Heart right ventricle (tissue), 16 donors: ENCODE measurements around the gene FAM20A. TPM values are rescaled to one million over a fixed set of nuclear protein-coding genes. Genes with fewer than 3 reads are reported as not detected.

Experiments used
- ATAC-seq, 8 donors: fragments of 200-7000 bp; cut with Tn5 transposase; one replicate each; pipeline ENCODE4 v1.9.1; 2020; ENCODE audit warnings: mild to moderate bottlenecking in 8 of 8, moderate library complexity in 8 of 8, moderate number of reproducible peaks in 1 of 8
- DNase-seq, 2 donors: peaks; one replicate each; pipeline ENCODE4 v3.0.0-alpha.2; 2020
- H3K27ac ChIP-seq, 10 donors: fragments of 200-600 bp; sonication (generic) in 2 of 10; one replicate each; pipeline versions ENCODE4 v1.5.0 to v1.8.0; 2020 to 2022; ENCODE audit warnings: mild to moderate bottlenecking in 3 of 10
- H3K27me3 ChIP-seq, 7 donors: fragments of 200-600 bp; one replicate each; pipeline ENCODE4 v1.8.0; 2021 to 2022; ENCODE audit warnings: mild to moderate bottlenecking in 2 of 7
- H3K36me3 ChIP-seq, 9 donors: fragments of 200-600 bp; sonication (generic) in 1 of 9; one replicate each; pipeline versions ENCODE4 v1.5.0 to v1.8.0; 2020 to 2022; ENCODE audit warnings: mild to moderate bottlenecking in 2 of 9
- H3K4me1 ChIP-seq, 9 donors: fragments of 200-600 bp; sonication (generic) in 1 of 9; one replicate each; pipeline versions ENCODE4 v1.5.0 to v1.8.0; 2020 to 2022; ENCODE audit warnings: mild to moderate bottlenecking in 4 of 9
- H3K4me3 ChIP-seq, 10 donors: fragments of 200-600 bp; sonication (generic) in 2 of 10; one replicate each; pipeline versions ENCODE4 v1.5.0 to v1.8.0; 2020 to 2022; ENCODE audit warnings: mild to moderate bottlenecking in 7 of 10, moderate library complexity in 2 of 10
- H3K9me3 ChIP-seq, 11 donors: fragments of 200-600 bp in 10 of 11; sonication (generic) in 2 of 11; one replicate each; pipeline versions ENCODE4 v1.5.0 to v1.8.0; 2013 to 2022; ENCODE audit warnings: mild to moderate bottlenecking in 2 of 11, control low read depth in 1 of 11, moderate library complexity in 1 of 11
- CTCF ChIP-seq, 9 donors: fragments of 200-600 bp; sonication (generic) in 2 of 9; IDR thresholded peaks; one replicate each; pipeline versions ENCODE4 v1.5.0 to v1.8.0; 2021 to 2022; ENCODE audit warnings: antibody characterized with exemption in 9 of 9, mild to moderate bottlenecking in 5 of 9, moderate library complexity in 1 of 9
- WGBS, 2 donors: extraction: QIAGEN DNeasy Blood & Tissue Kit; methylation state at CpG; one replicate each; pipeline ENCODE4 v1.1.7; 2013; ENCODE audit warnings: inconsistent platforms in 1 of 2; 5-methylcytosine and 5-hydroxymethylcytosine counted together
- intact Hi-C, 10 donors: fragments of 100-400 bp; cut with DNase I; formaldehyde crosslinking; loops; one replicate each; pipeline versions ENCODE4 v1.11.1 to v1.14.2; 2022
- polyA plus RNA-seq, 2 donors: library from polyadenylated mRNA; stranded (reverse); fragments of 200-250 nt; gene quantifications; one replicate each; pipeline ENCODE4 v1.2.3, GENCODE V29; 2013
- total RNA-seq, 10 donors: library from RNA; stranded (reverse); fragmentation: NEBNext Ultra II Directional in 3 of 10; extraction: Animal tissue kit (Norgen Biotek cat#: 25700) in 3 of 10; gene quantifications; one replicate each; pipeline versions ENCODE4 v1.2.1 to v1.2.4, GENCODE V29; 2021 to 2023
- donor health status: Arrhythmogenic right ventricular cardiomyopathy.
- donor health status: ischemic (EF 13 %, LVEDD 7.1; RV severe dilation, severe dysfunction).
- donor health status: healthy with polysubstance abuse.
- donor health status: DM: no; HTN: yes; CAD: no.
- donor health status: DM: no; HTN: no; CAD: no.
- donor health status: ischemic (EF 25% LVEDD 6.9; RV normal size, moderate dysfunction).
- donor health status: ischemic (EF 25% LVEDD 5.7; RV mildly dilated, moderate dysfunction).
- donor health status: healthy.
- donor health status: DM: yes; HTN: yes; CAD: no.
- donor health status: Ischemic cardiomyopathy.
- donor health status: ischemic (EF 35%, LVEDD 5.7; RV mildly dilated, moderate dysfunction).
- donor health status: nonischemic (EF 11% LVEDD 7.7; RV severe dilation, severe dysfunction).
- donor health status: DM: yes; HTN: yes; CAD: no.
- donor health status: PGD.
- donor health status: ischemic (EF 29% LVEDD 5.4; RV normal size, mild dysfunction).
- donor health status: nonischemic (EF 23%, LVEDD 6.1; RV moderate dilation, normal function).

The FAM20A gene
- total and polyA plus RNA-seq, 12 donors: 3.1 to 18.1 (median 7.7) TPM

- DNase-seq (no peak), ATAC-seq (no peak)
- Histone ChIP-seq H3K9me3 (no peaks in the 10 kb centered on the region), H3K27me3 (no peaks in the 10 kb centered on the region), H3K36me3 (peaks cover 0 to 69% (median 20%) of the 10 kb centered on the region in 9 donors), H3K4me1 (peaks cover 0 to 83% (median 61%) of the 10 kb centered on the region in 9 donors), H3K4me3 (peak overlapping the region in 2 of 10 donors; percentile 2 to 79), H3K27ac (peak overlapping the region in 3 of 10 donors; percentile 15 to 99 (median 23))
- no peak for TF ChIP-seq CTCF (IDR thresholded peaks at IDR 0.05)
- 46 to 60% methylated on average over 1 of the region's 1 CpG for WGBS, 2 donors
- intact Hi-C loops: no loop called here
Measured at GRCh38 chr17:68516732-68517131, 84.4 kb downstream of the FAM20A start.

- WGBS, 2 donors: 9 to 14% methylated on average over 15 of the region's 15 CpGs
- intact Hi-C loops: loop anchor here in 6 of 10 donors (5.0 kb wide), 3 partner anchors 43 to 58 kb away; partner anchors contain the start of gene WIPI1 (in 1 of the 6)
- H3K4me1 ChIP-seq: peaks cover 5 to 80% (median 71%) of the 10 kb centered on the region in 9 donors
- ATAC-seq (peak in 2 of 8 donors; percentile 1 to 12), DNase-seq (no peak)
- H3K36me3 ChIP-seq: peaks cover 0 to 52% (median 20%) of the 10 kb centered on the region in 9 donors
- H3K9me3 ChIP-seq: no peaks in the 10 kb centered on the region
- H3K27ac ChIP-seq: peak overlapping the region; percentile 26 to 100 (median 99)
- peak overlapping the region in 9 of 10 donors; percentile 65 to 90 (median 81) for H3K4me3 ChIP-seq
- TF ChIP-seq CTCF (IDR thresholded peaks at IDR 0.05): no peak
- no peaks in the 10 kb centered on the region for H3K27me3 ChIP-seq
Measured at GRCh38 chr17:68514831-68515635, 86.1 kb downstream of the FAM20A start.

- Histone ChIP-seq H3K27ac (peak overlapping the region; percentile 94 to 100 (median 99)), H3K4me1 (peaks cover 5 to 79% (median 67%) of the 10 kb centered on the region in 9 donors), H3K4me3 (peak overlapping the region; percentile 65 to 90 (median 84)), H3K36me3 (peaks cover 0 to 41% (median 18%) of the 10 kb centered on the region in 9 donors), H3K9me3 (no peaks in the 10 kb centered on the region), H3K27me3 (no peaks in the 10 kb centered on the region)
- DNase-seq: no peak
- TF ChIP-seq CTCF (IDR thresholded peaks at IDR 0.05): no peak
- intact Hi-C loops: loop anchor here in 8 of 10 donors (2.0 to 5.0 kb wide), 5 partner anchors 42 to 57 kb away; partner anchors contain the start of gene WIPI1 (in 2 of the 8)
- no peak for ATAC-seq
- WGBS, 2 donors: 5 to 12% methylated on average over 3 of the region's 3 CpGs
Measured at GRCh38 chr17:68513932-68514331, 87.2 kb downstream of the FAM20A start.

GRCh38 chr17:68512960-68513474 lies 88.2 kb downstream of the FAM20A start:
- peak in 3 of 8 donors; percentile 2 to 14 (median 13) for ATAC-seq
- 0% methylated on average over 20 of the region's 20 CpGs for WGBS, 2 donors
- Histone ChIP-seq H3K4me3 (peak overlapping the region; percentile 65 to 90 (median 84)), H3K9me3 (no peaks in the 10 kb centered on the region), H3K27ac (peak overlapping the region; percentile 94 to 100 (median 99)), H3K27me3 (no peaks in the 10 kb centered on the region), H3K4me1 (peaks cover 5 to 74% (median 58%) of the 10 kb centered on the region in 9 donors), H3K36me3 (peaks cover 0 to 32% (median 16%) of the 10 kb centered on the region in 9 donors)
- intact Hi-C loops: loop anchor here in 9 of 10 donors (1.0 to 5.0 kb wide), 6 partner anchors 41 to 56 kb away; partner anchors contain the start of gene WIPI1 (in 2 of the 9)
- no peak for DNase-seq
- no peak for TF ChIP-seq CTCF (IDR thresholded peaks at IDR 0.05)
